ENCODE data around the gene LCN2. TPM values are rescaled to one million over a fixed set of nuclear protein-coding genes. Genes with fewer than 3 reads are reported as not detected.

The LCN2 gene
- total RNA-seq, 2 experiments from 2014 or later, result not detected

DNA sequence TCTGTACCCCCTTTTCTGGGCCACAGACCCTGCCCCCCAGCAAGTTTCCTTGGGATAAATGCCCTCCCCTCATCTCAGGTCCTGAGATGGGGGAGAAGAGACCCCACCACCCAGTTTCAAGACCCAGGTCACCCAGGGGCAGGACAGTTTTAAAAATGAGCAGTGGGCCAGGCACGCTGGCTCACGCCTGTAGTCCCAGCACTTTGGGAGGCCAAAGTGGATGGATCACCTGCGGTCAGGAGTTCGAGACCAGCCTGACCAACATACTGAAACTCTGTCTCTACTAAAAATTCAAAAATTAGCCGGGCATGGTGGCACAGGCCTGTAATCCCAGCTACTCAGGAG, 27.8 kb upstream of the LCN2 start:
- intact Hi-C loops (cut with DNase I, micrococcal nuclease), result loop anchor here in 1 of 2 experiments (10.0 kb wide), 1 partner anchor 203 kb away; the partner anchor contains the start of genes COQ4 and TRUB2
- ChIA-PET CTCF (no interaction called here), POLR2A (no interaction called here)
- Mint-ChIP-seq H3K9me3 (no peaks in the 10 kb centered on the region), H3K27me3 (no peaks in the 10 kb centered on the region), H3K4me3 (no peak overlapping the region), H3K27ac (no peak overlapping the region), H3K4me1 (ENCODE audit: low read depth) (peaks cover 25% of the 10 kb centered on the region), H3K36me3 (ENCODE audit: low read depth) (peaks cover 28% of the 10 kb centered on the region)
- TF ChIP-seq, protein P1, sequence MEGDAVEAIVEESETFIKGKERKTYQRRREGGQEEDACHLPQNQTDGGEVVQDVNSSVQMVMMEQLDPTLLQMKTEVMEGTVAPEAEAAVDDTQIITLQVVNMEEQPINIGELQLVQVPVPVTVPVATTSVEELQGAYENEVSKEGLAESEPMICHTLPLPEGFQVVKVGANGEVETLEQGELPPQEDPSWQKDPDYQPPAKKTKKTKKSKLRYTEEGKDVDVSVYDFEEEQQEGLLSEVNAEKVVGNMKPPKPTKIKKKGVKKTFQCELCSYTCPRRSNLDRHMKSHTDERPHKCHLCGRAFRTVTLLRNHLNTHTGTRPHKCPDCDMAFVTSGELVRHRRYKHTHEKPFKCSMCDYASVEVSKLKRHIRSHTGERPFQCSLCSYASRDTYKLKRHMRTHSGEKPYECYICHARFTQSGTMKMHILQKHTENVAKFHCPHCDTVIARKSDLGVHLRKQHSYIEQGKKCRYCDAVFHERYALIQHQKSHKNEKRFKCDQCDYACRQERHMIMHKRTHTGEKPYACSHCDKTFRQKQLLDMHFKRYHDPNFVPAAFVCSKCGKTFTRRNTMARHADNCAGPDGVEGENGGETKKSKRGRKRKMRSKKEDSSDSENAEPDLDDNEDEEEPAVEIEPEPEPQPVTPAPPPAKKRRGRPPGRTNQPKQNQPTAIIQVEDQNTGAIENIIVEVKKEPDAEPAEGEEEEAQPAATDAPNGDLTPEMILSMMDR (IDR thresholded peaks at IDR 0.05), result no peak
- H3K9me3 ChIP-seq (ENCODE audit: control insufficient read depth in 1 of 2, insufficient read depth in 1 of 2, low read length in 2 of 2), result no peaks in the 10 kb centered on the region
- peaks cover 31% of the 10 kb centered on the region for H3K4me1 ChIP-seq (ENCODE audit: insufficient read depth, low read length)
- ATAC-seq (ENCODE audit: poor library complexity) (no peak), DNase-seq (no peak)
- no peaks in the 10 kb centered on the region for H3K27me3 ChIP-seq (ENCODE audit: control insufficient read depth in 1 of 2, insufficient read depth in 2 of 2, low read length in 2 of 2)
- no peak overlapping the region for H3K4me3 ChIP-seq (ENCODE audit: low read length)
- H3K36me3 ChIP-seq (ENCODE audit: insufficient read depth, low read length), result peaks cover 35% of the 10 kb centered on the region
- H3K27ac ChIP-seq (ENCODE audit: low read depth in 1 of 2, low read length in 2 of 2), result no peak overlapping the region

DNA sequence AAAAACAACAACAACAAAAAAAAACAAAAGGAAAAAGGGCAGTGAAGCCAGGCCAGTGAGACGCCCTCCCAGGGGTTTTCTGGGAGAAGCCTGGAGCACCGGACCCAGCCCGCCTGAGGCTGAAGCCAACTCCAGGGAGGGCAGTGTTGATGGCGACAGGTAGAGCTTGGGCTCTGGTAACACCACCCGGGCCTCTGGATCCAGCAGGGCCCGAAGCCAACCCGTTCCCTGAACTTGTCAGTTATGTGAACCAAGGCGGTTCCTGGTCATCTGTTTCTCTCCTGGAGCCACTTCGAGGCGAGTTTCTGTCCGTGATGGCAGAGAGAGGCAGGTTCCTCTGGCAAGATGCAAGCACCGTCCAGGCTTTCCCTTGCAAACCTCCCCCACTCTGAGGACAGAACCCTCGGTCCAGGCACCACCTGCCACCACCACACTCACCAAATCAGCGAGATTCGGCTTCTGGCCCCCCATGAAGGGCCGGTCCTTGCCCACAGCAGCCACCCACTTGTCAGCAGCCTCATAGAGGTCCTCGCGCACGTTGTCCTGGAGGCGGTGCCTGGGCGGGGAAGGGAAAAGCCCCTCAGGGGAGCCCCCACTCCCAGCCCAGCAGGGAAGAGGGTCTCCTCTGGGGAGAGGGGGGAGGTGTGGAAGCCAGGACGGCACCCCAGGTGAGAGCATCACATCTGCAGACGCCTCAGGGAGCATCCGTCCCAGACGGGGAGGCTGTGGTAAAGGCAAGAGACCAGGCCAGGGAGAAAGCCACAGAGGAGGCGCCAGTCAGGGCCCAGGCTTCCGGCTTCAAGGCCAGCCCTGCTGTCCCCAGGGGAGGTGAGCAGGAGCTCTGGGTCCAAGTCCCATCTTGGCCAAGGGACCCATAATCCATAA, 27.1 kb upstream of the LCN2 start:
- H3K27me3 Mint-ChIP-seq, result no peaks in the 10 kb centered on the region
- H3K27me3 ChIP-seq (ENCODE audit: control insufficient read depth in 1 of 2, insufficient read depth in 2 of 2, low read length in 2 of 2), result no peaks in the 10 kb centered on the region
- H3K27ac ChIP-seq (ENCODE audit: low read depth in 1 of 2, low read length in 2 of 2), result no peak overlapping the region
- peaks cover 38% of the 10 kb centered on the region for H3K4me1 ChIP-seq (ENCODE audit: insufficient read depth, low read length)
- no peaks in the 10 kb centered on the region for H3K9me3 Mint-ChIP-seq
- CTCF ChIA-PET, result no interaction called here
- no peak overlapping the region for H3K27ac Mint-ChIP-seq
- POLR2A ChIA-PET, result no interaction called here
- intact Hi-C loops (cut with DNase I, micrococcal nuclease), result loop anchor here in 1 of 2 experiments (10.0 kb wide), 1 partner anchor 203 kb away; the partner anchor contains the start of genes COQ4 and TRUB2
- H3K36me3 Mint-ChIP-seq (ENCODE audit: low read depth), result peaks cover 28% of the 10 kb centered on the region
- H3K4me1 Mint-ChIP-seq (ENCODE audit: low read depth), result peaks cover 25% of the 10 kb centered on the region
- no peak for DNase-seq
- H3K4me3 ChIP-seq (ENCODE audit: low read length), result no peak overlapping the region
- peaks cover 35% of the 10 kb centered on the region for H3K36me3 ChIP-seq (ENCODE audit: insufficient read depth, low read length)
- no peaks in the 10 kb centered on the region for H3K9me3 ChIP-seq (ENCODE audit: control insufficient read depth in 1 of 2, insufficient read depth in 1 of 2, low read length in 2 of 2)
- no peak overlapping the region for H3K4me3 Mint-ChIP-seq
- TF ChIP-seq, protein P1 (IDR thresholded peaks at IDR 0.05), result no peak
- ATAC-seq (ENCODE audit: poor library complexity), result no peak

DNA sequence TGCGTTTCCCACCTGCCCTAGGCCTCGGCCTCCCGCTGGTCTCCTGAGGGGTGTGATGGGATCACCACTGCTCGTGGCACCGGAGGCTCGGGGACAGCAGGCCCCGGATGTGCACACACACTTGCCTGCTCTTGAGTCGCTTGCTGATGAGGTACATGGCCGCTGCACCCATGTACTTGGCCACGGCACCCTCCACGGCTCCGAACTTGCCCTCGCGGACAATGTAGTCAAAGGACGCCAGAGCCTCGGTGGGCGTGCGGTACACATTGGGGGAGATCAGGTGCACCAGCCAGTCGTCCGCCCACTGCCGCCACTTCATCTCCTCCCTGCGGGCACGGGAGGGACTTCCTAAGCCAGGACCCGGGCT, 26.5 kb upstream of the LCN2 start:
- Mint-ChIP-seq H3K9me3 (no peaks in the 10 kb centered on the region), H3K27ac (no peak overlapping the region), H3K4me3 (no peak overlapping the region), H3K36me3 (ENCODE audit: low read depth) (peaks cover 26% of the 10 kb centered on the region), H3K4me1 (ENCODE audit: low read depth) (peaks cover 22% of the 10 kb centered on the region), H3K27me3 (no peaks in the 10 kb centered on the region)
- DNase-seq (no peak), ATAC-seq (ENCODE audit: poor library complexity) (no peak)
- Histone ChIP-seq H3K4me1 (ENCODE audit: insufficient read depth, low read length) (peaks cover 34% of the 10 kb centered on the region), H3K27ac (ENCODE audit: low read depth in 1 of 2, low read length in 2 of 2) (no peak overlapping the region), H3K27me3 (ENCODE audit: control insufficient read depth in 1 of 2, insufficient read depth in 2 of 2, low read length in 2 of 2) (no peaks in the 10 kb centered on the region), H3K36me3 (ENCODE audit: insufficient read depth, low read length) (peaks cover 35% of the 10 kb centered on the region), H3K9me3 (ENCODE audit: control insufficient read depth in 1 of 2, insufficient read depth in 1 of 2, low read length in 2 of 2) (no peaks in the 10 kb centered on the region), H3K4me3 (ENCODE audit: low read length) (no peak overlapping the region)
- ChIA-PET POLR2A (interaction anchor here (0.7 kb wide), 1 partner anchor 21 kb away, joined by 3 read pairs; no protein-coding TSS in a partner anchor), CTCF (no interaction called here)
- intact Hi-C loops (cut with DNase I, micrococcal nuclease), result loop anchor here in 1 of 2 experiments (10.0 kb wide), 1 partner anchor 202 kb away; the partner anchor contains the start of genes COQ4 and TRUB2
- TF ChIP-seq, protein P1 (IDR thresholded peaks at IDR 0.05), result no peak
